ENCODE measurements around the gene MSRB1. TPM values are rescaled to one million over a fixed set of nuclear protein-coding genes. Genes with fewer than 3 reads are reported as not detected.
A peak's percentile ranks its signal among the peaks of the same experiment; 100 is the strongest.

Gene MSRB1
- total RNA-seq, 1 experiment from 2014 or later, result 18.3 TPM

- RAD21 ChIA-PET (ENCODE audit: low non-redundant PET in 1 of 2, low total read pairs in 2 of 2, uncharacterized antibody in 2 of 2, unreplicated experiment in 2 of 2), result no interaction called here
- peak overlapping the region; percentile 95 for H3K4me2 ChIP-seq (ENCODE audit: low read length)
- peaks cover 20% of the 10 kb centered on the region for H3K79me2 ChIP-seq (ENCODE audit: insufficient read depth, low read length)
- no peak overlapping the region for H2AFZ ChIP-seq (ENCODE audit: low read depth, low read length, poor library complexity, severe bottlenecking)
- TF ChIP-seq ZFX (IDR thresholded peaks at IDR 0.05) (peak; percentile 98), ELF1 (IDR thresholded peaks at IDR 0.05; ENCODE audit: borderline replicate concordance, low read depth) (no peak)
- peak overlapping the region; percentile 84 to 97 for H3K4me3 ChIP-seq (replicated peaks in 1 of 2; ENCODE audit: low read depth in 1 of 2, low read length in 2 of 2)
- BruUV-seq (replicated peaks), result TSS peak; percentile 55
- no peaks in the 10 kb centered on the region for H3K9me2 ChIP-seq (ENCODE audit: insufficient read depth)
- POLR2A ChIA-PET, result interaction anchor here (12.5 kb wide), 1 partner anchor 19 kb away, joined by 104 read pairs; the partner anchor contains the start of genes RNF151 and RPS2
- intact Hi-C loops (cut with micrococcal nuclease), result no loop called here
- H3K27me3 ChIP-seq (ENCODE audit: insufficient read depth, low read length), result no peaks in the 10 kb centered on the region
- CTCF ChIA-PET, result interaction anchor here (0.6 to 1.0 kb wide), 2 partner anchors 20 to 156 kb away, joined by 3 to 4 read pairs; partner anchors contain the start of gene RPS2
- peak overlapping the region; percentile 84 for H3K27ac ChIP-seq (ENCODE audit: low read depth, low read length)
- no peak for ATAC-seq
- peaks cover 48 to 62% of the 10 kb centered on the region in 2 experiments for H3K4me1 ChIP-seq (ENCODE audit: control insufficient read depth in 1 of 2, insufficient read depth in 2 of 2, low read length in 2 of 2)
- peak overlapping the region; percentile 96 for H3K9ac ChIP-seq (ENCODE audit: low read length)
- H3K9me3 ChIP-seq (ENCODE audit: control insufficient read depth in 1 of 2, insufficient read depth in 1 of 2, low read depth in 1 of 2, low read length in 2 of 2), result no peaks in the 10 kb centered on the region
- no peak for DNase-seq (ENCODE audit: low read depth, low spot score)
- no peaks in the 10 kb centered on the region for H4K20me1 ChIP-seq (ENCODE audit: insufficient read depth)
- peaks cover 6 to 14% of the 10 kb centered on the region in 2 experiments; a peak in 2 of 4 replicates for H3K36me3 ChIP-seq (ENCODE audit: control insufficient read depth in 1 of 2, insufficient read depth in 2 of 2, low read length in 2 of 2)
Observed at GRCh38 chr16:1984347-1985225, 41.6 kb upstream of the MSRB1 start.

- ATAC-seq (peak; percentile 74), DNase-seq (ENCODE audit: low read depth, low spot score) (peak; percentile 85)
- H3K9me3 ChIP-seq (ENCODE audit: control insufficient read depth in 1 of 2, insufficient read depth in 1 of 2, low read depth in 1 of 2, low read length in 2 of 2), result no peaks in the 10 kb centered on the region
- BruUV-seq (replicated peaks), result no TSS peak
- H3K9me2 ChIP-seq (ENCODE audit: insufficient read depth), result no peaks in the 10 kb centered on the region
- peaks cover 20% of the 10 kb centered on the region for H3K79me2 ChIP-seq (ENCODE audit: insufficient read depth, low read length)
- H3K9ac ChIP-seq (ENCODE audit: low read length), result peak within 1 kb of the TSS; percentile 96
- H3K27me3 ChIP-seq (ENCODE audit: insufficient read depth, low read length), result no peaks in the 10 kb centered on the region
- peaks cover 45 to 62% of the 10 kb centered on the region in 2 experiments for H3K4me1 ChIP-seq (ENCODE audit: control insufficient read depth in 1 of 2, insufficient read depth in 2 of 2, low read length in 2 of 2)
- H3K4me2 ChIP-seq (ENCODE audit: low read length), result peak within 1 kb of the TSS; percentile 95
- H4K20me1 ChIP-seq (ENCODE audit: insufficient read depth), result no peaks in the 10 kb centered on the region
- peak within 1 kb of the TSS; percentile 84 for H3K27ac ChIP-seq (ENCODE audit: low read depth, low read length)
- intact Hi-C loops (cut with micrococcal nuclease), result no loop called here
- H2AFZ ChIP-seq (ENCODE audit: low read depth, low read length, poor library complexity, severe bottlenecking), result no peak within 1 kb of the TSS
- peak within 1 kb of the TSS; percentile 84 to 97 for H3K4me3 ChIP-seq (replicated peaks in 1 of 2; ENCODE audit: low read depth in 1 of 2, low read length in 2 of 2)
- POLR2A ChIA-PET, result interaction anchor here (12.5 kb wide), 1 partner anchor 18 kb away, joined by 104 read pairs; the partner anchor contains the start of genes RNF151 and RPS2
- H3K36me3 ChIP-seq (ENCODE audit: control insufficient read depth in 1 of 2, insufficient read depth in 2 of 2, low read length in 2 of 2), result peaks cover 6 to 14% of the 10 kb centered on the region in 2 experiments; a peak in 2 of 4 replicates
- CTCF ChIA-PET, result interaction anchor here (0.6 to 1.0 kb wide), 2 partner anchors 19 to 156 kb away, joined by 3 to 4 read pairs; partner anchors contain the start of gene RPS2
- RAD21 ChIA-PET (ENCODE audit: low non-redundant PET in 1 of 2, low total read pairs in 2 of 2, uncharacterized antibody in 2 of 2, unreplicated experiment in 2 of 2), result no interaction called here
- TF ChIP-seq POLR2AphosphoS5 (IDR thresholded peaks at IDR 0.05; ENCODE audit: low read depth, low read length) (peak; percentile 70), ZFX (IDR thresholded peaks at IDR 0.05) (no peak), ZNF274 (IDR thresholded peaks at IDR 0.05; ENCODE audit: low read depth, low read length) (no peak), CTCF (IDR thresholded peaks at IDR 0.05 in 2 of 3, conservative IDR thresholded peaks at IDR 0.05 in 1 of 3; ENCODE audit: borderline replicate concordance in 1 of 3, insufficient read depth in 1 of 3, low read depth in 2 of 3, low read length in 2 of 3) (peak in 2 of 3 experiments; percentile 14 to 20; a peak in 3 of 6 replicates), REST (IDR thresholded peaks at IDR 0.05; ENCODE audit: low read depth) (no peak), YY1 (IDR thresholded peaks at IDR 0.05; ENCODE audit: extremely low read depth, insufficient replicate concordance, low read depth, low read length) (peak; percentile 98), SRF (IDR thresholded peaks at IDR 0.05; ENCODE audit: low read depth) (no peak), EZH2 (IDR thresholded peaks at IDR 0.05) (no peak), SP1 (IDR thresholded peaks at IDR 0.05; ENCODE audit: low read depth) (no peak)
Observed at GRCh38 chr16:1983544-1984346, 40.7 kb upstream of the MSRB1 start, which contains the start of gene GFER. TSS of gene GFER (plus strand) at chr16:1984193. CDS start at chr16:1984219, 26 bp downstream.

All from HCT116 (cell line).